Measurements from ENCODE around the gene RPSA. TPM values are rescaled to one million over a fixed set of nuclear protein-coding genes. Genes with fewer than 3 reads are reported as not detected.
"Not testable (repeated sequence)": the region's sequence is repeated elsewhere in the genome, so short reads cannot be mapped to it uniquely, and the experiment has no call there.

RPSA gene
- 518 TPM for total RNA-seq

DNA sequence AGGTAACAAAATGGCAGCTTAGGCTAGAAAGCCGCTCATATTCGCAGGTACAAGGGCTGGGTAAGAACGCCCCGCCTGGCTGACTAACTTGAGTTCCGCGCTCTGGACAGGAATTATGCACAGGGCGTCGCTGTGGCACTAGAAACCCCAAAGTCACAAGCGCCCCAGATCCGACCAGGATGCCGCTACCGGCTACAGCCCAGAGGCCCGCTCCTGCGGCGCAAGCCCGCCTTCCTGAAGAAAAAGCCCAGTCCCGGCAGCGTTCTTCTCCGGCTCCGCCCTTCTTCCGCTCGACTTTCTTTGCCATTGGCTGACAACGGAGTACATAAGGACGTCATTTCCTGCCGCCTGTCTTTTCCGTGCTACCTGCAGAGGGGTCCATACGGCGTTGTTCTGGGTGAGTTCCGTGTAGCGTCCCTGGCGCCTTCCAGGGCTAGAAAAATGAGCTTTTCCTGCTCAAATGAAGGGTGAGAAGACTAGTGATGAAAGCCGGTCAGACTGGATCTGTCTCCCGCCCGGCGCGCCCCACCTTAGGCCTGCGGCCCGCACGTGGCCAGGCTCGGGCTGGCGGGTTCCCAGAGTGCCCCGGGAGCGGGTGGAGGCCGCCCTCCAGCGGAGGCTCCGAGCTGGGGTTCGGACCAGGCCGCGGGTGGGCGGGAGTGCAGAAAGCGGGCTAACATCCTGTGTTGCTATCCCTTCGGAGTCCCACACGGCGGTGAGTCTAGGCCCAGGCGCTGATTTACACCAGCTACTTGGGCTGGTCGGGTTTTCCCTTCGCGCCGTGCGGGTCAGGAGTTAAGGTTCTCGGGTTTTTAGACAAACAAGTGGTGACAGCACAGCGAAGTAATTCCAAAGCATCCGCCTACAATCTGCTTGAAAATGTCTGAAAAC is at the start of gene RPSA:
Gene RPSA, plus strand, starts transcription at position 353 of the 891 bp plus-strand sequence. CDS start 934 bp downstream, outside the sequence.
- peak; percentile 96 for DNase-seq (ENCODE audit: low spot score)

DNA sequence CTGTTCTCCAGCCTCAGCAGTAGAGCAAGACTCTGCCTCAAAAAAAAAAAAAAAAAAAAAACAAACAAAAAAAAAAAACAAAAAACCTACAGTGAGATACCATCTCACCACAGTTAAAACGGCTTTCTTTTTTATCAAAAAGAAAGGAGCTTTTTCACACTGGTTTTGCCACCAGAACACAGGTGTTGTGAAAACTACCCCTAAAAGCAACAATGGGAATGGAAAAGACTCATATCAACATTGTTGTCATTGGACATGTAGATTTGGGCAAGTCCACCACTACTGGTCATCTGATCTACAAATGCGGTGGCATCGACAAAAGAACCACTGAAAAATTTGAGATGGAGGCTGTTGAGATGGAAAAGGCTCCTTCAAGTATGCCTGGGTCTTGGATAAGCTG is 48.2 kb upstream of the RPSA start:
- DNase-seq (ENCODE audit: low spot score): no peak

DNA sequence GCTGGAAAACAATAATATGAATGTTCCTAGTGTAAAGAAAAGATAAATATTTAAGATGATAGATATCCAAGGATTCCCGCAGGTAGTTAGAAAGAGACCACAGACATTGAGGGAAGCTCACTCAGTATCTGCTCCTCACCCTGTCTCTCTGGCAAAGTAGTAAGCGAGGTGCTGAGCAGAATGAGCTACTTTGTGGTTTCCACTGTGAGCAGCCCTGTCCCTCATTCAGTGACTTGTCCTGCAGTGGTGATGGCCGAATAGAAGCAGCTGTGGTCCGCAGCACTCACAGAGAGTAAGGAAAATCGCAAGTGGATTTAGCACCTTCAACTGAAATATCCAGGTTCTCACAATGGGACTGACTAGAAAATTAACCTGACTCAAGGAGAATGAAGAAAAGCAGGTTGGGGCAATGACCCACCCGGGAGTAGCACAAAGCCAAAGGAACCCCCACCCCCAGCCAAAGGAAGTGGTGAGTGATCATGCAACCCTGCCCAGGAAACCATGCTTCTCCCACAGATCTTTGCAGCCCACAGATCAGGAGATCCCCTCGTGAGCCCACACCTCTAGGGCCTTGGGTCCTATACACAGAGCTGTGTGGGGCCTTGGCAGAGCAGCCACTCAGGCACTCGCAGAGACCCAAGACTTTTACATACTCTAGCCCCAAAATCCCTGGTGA is 45.1 kb upstream of the RPSA start:
- DNase-seq (ENCODE audit: low spot score): no peak

DNA sequence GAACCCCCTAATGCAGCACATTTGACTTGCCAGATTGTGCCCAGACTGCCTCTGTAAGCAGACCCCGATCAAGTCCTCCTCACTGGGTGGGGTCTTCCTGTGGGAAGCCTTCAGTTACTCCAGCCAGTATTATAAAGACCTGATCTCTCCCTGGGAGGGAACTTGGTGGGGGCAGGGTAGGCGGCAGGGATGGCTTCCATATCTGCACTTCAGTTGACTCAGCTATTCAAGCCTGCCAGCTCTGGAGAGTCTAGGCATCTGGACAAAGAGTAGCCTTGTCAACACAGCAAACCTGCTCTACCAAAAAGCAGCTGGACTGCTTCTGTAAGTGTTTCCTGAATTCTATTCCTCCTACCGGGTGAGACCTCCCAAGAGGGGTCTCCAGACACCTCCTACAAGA is 44.3 kb upstream of the RPSA start:
- DNase-seq (ENCODE audit: low spot score): no peak

DNA sequence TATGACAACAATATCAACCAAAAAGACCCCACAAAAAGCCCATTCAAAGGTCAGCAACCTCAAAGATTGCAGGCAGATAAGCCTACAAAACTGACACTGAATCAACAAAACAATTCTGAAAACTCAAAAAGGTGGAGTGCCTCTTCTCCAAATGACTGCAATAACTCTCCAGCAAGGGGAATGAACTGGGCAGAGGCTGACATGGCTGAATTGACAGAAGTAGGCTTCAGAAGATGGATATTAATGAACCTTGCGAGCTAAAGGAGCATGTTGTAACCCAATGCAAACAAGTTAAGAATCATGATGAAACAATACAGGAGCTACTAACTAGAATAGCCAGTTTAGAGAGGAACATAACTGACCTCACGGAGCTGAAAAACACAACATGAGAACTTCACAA is 43.7 kb upstream of the RPSA start:
- DNase-seq (ENCODE audit: low spot score): no peak

DNA sequence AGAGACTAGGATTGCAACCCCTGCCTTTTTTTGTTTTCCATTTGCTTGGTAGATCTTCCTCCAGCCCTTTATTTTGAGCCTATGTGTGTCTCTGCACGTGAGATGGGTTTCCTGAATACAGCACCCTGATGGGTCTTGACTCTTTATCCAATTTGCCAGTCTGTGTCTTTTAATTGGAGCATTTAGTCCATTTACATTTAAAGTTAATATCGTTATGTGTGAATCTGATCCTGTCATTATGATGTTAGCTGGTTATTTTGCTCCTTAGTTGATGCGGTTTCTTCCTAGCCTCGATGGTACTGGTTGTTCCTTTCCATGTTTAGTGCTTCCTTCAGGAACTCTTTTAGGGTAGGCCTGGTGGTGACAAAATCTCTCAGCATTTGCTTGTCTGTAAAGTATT is 36.1 kb upstream of the RPSA start:
- not testable (repeated sequence) for DNase-seq (ENCODE audit: low spot score)

DNA sequence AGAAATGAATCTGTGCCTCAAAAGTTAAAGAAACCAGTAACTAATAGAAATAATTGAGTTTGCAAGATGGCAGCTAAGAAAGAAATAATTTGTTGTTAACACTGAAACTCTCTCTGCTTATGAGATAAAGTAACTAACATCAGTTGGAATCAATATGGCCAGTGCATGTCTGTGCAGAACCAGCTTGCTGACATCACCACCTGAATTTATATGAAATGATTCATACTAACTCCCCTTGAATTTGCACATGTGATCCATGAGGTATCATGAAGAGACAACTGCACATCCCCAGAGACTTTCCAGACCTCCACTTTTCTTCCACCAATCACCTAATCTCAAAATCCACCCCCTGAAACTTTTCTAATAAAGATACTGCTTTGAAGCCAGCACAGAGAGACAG is 33.7 kb upstream of the RPSA start:
- no peak for DNase-seq (ENCODE audit: low spot score)

DNA sequence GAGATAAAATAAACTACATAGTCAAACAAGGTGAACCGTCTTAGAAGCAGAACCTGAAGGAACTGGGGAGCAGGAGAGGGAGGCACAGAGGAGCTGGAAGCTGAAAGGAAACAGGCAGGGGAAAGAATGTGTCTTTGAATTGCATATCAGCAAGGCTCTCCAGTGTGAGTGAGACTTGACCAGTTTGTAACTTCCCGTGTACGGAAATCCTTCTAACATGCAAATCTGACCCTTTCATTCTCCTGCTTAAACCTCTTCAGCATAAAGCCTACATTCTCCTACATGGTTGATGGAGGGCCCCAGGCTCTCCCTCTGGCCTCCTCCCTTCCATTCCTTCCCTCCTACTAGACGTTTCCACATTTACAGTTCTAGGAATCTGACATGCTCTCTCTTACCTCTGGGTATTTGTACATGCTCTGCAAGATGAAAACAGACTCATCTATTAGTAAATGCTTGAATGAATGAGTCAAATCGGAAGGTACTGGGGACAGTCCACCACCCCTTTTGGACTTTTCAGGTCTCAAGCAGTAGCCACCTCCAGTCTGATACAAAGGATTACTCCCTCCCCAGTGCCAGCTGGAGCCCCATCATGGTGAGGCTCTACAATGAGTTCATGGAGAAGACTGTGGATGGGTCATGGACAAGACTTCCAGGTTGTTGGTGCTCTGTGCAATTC is 29.4 kb upstream of the RPSA start:
- no peak for DNase-seq (ENCODE audit: low spot score)

GRCh38 chr3:39378088-39378487 is 28.4 kb upstream of the RPSA start:
- peak; percentile 69 for DNase-seq (ENCODE audit: low spot score)

DNA sequence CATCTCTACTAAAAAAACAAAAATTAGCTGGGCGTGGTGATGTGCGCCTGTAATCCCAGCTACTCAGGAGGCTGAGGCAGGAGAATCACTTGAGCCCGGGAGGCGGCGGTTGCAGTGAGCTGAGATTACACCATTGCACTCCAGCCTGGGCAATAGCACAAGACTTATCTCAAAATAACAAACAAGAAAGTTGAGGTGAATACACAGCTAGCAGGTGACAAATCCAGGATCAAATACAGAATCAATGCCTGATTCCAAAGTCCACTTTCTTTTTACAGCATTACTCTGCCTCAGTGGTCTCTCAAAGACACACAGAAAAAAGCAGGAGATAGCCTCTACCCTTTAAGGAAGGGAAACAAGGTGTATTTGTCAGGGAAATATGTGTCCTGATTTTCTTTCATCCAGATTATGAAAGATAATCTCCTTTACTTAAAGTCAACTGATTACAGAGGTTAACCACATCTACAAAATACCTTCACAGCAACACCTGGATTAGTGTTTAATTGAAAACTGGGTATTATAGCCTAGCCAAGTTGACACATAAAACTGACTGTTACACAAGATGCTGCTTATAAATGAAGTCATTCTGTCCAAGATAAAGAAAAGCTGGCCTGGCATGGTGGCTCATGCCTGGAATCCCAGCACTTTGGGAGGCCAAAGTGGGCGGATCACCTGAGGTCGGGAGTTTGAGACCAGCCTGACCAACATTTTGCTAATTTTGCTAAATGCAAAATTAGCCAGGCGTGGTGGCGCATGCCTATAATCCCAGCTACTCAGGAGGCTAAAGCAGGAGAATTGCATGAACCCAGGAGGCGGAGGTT is 27.4 kb upstream of the RPSA start:
- DNase-seq (ENCODE audit: low spot score): peak; percentile 44

GRCh38 chr3:39379778-39380155 is 26.8 kb upstream of the RPSA start:
- DNase-seq (ENCODE audit: low spot score): no peak

DNA sequence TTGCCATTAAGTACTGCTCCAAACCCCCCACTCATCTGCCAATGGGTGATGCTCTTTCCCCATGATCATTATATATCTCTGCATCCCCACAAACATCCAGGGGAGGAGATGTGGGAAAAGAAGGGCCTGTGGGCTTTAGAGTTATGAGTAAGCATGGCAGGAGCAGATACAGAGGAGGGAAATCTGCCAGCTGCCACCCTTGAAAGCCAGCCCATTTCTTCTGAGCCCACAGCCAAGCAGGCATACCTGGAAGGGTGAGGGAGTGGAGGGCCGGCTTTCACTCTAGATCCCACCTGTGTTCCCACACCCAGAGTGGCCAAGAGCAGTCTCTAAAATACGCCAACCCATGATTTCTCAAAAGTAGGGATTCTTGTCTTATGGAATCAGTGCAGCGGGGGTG is 25.1 kb upstream of the RPSA start:
- DNase-seq (ENCODE audit: low spot score): no peak

DNA sequence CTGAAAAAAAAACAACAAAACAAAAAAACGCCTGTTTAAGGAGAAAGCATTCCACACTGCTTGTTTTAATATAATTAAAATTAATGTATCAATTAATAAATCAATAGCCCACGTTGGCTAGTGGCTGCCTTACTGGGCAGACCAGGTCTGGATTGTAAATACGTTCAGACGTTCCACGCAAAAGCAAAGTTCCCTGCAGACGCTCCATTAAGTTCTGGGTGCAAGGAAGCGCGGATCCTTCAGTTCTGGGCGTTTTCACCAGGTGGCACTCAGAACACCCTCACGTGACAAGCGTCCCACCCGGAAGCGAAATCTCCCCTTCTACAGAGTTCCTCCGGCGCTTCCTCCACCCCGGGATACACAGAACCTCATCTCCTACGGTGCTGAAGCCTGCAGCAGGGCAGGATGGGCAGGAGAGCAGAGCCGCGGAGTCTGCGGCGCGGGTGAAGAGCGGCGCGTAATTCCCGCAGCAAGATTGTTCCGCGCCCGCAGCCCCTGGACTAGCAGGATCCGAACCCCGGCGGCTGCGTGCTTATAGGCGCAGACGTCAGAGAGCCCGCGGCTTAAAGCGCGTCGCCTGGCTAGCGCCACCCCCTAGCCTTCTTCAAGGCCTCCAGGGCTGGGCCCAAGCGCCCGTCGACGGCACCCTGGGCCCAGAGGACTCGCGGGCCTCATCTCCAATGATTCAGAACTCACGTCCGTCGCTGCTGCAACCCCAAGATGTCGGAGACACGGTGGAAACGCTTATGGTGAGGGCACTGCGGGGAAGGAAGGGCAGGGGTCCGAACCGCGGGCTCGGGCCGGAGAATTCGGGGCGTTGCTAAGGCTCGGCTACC is 23.3 kb upstream of the RPSA start, which contains the start of gene SLC25A38:
Gene SLC25A38, plus strand, starts transcription at position 326 of the 836 bp plus-strand sequence. Its CDS starts 355 bp downstream, at position 681.
- DNase-seq (ENCODE audit: low spot score): peak; percentile 78

- peak; percentile 96 for DNase-seq (ENCODE audit: low spot score)
Measured at GRCh38 chr3:39383881-39384664, 22.4 kb upstream of the RPSA start.

- DNase-seq (ENCODE audit: low spot score): no peak
Measured at GRCh38 chr3:39384665-39385000, 21.9 kb upstream of the RPSA start.

DNA sequence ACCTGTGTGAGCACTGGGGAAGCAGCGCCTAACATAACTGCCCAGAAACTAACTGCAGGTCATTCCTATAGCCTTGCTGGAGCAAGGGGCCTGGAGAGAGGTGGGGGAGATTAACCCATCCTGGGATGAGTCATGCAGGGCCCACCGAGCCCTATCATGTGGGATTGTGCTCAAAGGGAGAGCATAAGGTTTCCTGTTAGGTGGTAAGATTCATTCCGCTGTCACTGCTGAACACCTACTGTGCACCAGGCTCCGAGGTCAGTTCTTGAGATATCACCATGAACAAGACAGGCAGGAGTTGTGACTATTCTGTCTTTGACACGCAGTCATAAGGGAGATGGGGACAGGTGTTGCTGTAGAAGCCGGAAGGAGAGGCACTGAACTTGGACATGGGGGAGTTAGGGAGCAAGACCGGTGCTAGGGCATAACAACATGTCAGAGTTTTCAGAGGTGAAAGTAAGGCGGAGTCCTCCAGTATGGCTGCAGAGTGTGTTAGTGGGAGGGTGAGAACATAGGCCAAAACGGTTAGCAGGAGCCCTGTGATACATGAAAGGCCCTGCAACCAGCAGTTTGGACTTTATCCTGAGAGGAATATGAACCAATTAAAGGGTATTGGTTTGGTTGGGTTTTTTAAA is 20.9 kb upstream of the RPSA start:
- DNase-seq (ENCODE audit: low spot score): no peak

DNA sequence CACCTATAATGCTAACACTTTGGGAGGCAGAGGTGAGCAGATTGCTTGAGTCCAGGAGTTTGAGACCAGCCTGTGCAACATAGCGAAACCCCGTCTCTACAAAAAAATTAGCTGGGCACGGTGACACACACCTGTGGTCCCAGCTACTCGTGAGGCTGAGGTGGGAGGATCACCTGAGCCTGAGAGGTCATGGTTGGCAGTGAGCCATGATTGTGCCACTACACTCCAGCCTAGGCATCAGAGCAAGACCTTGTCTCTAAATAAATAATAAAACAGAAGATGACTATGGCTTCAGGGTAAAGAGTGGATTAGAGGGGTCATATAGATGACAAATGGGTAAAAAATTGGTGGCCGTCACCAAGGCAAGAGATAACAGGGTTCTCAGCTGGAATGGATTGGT is 20.2 kb upstream of the RPSA start:
- DNase-seq (ENCODE audit: low spot score): no peak

DNA sequence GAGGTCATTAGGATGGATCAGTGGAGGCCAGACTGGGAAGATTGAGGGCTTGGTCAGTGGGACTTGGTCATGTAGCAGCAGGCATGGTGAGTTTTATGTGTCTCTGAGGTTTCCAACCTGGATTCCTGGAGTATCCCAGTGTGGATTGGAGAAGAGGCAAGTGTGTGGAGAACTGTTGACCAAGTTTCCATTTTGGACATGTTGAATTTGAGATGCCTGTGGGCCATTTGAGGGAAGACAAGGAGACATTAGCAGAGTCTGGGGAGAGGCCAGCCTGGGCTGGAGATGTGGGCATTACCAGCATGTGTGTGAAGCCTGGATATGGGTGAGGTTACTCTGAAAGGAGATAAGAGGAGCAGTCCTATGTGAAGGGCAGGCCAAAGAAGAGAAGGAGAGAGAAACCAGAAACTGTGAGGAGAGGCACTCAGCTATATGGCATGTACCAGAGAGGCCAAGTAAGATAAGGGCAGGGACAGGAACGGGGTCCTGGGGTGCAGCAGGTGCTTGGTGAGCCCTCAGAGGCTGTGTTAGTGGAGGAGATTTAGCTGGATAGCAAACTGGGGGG is 19.0 kb upstream of the RPSA start:
- no peak for DNase-seq (ENCODE audit: low spot score)

DNA sequence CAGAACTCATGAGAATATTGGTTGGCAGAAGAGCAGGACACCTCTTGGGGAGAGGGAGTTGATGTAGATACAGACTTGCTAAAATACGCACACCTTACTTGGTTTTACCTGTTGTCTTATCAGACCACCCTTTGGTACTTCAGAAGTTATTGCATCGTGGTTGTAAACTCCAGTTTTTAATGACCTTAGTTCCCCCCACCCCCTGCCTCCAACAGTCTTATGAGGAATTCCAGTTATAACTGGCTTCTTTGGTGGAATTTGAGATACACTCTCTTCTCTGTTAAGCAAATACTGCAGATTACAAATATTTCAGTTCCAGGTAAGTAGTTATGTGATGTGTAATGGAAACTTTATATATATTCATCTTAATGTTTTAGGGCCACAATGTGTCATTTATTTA is 18.4 kb upstream of the RPSA start:
- no peak for DNase-seq (ENCODE audit: low spot score)

All from mucosa of gallbladder (tissue), 1 donor.